HAP-1 (cell line): ENCODE results near the gene FADS1.

Experiments
- DNase-seq, 2 experiments: peaks; one replicate each; pipeline ENCODE4 v3.0.0-alpha.2; 2016 to 2020; ENCODE audit warnings: low spot score in 2 of 2
- H3K27me3 ChIP-seq: fragments of 250-450 bp; sonication (Bioruptor Pico); 2 replicates; pipeline ENCODE4 v1.5.1; 2020; ENCODE audit warnings: low read depth, mild to moderate bottlenecking, moderate library complexity
- H3K36me3 ChIP-seq: fragments of 250-450 bp; sonication (Bioruptor Pico); replicated peaks from 2 replicates; pipeline ENCODE4 v1.5.1; 2020; ENCODE audit warnings: mild to moderate bottlenecking
- H3K4me1 ChIP-seq: fragments of 250-450 bp; sonication (Bioruptor Pico); 2 replicates; pipeline ENCODE4 v1.5.1; 2020; ENCODE audit warnings: mild to moderate bottlenecking
- H3K4me3 ChIP-seq: fragments of 250-450 bp; sonication (Bioruptor Pico); 2 replicates; pipeline ENCODE4 v1.5.1; 2020; ENCODE audit warnings: mild to moderate bottlenecking, moderate library complexity
- H3K9me3 ChIP-seq: fragments of 250-450 bp; sonication (Bioruptor Pico); 2 replicates; pipeline ENCODE4 v1.5.1; 2020; ENCODE audit warnings: mild to moderate bottlenecking, moderate library complexity
- in situ Hi-C: fragments of 300-500 bp; cut with MboI; formaldehyde crosslinking; loops from 3 replicates; pipeline ENCODE4 v1.14.3; 2020; ENCODE audit warnings: low sequenced_read_pairs, inconsistent platforms, mixed read lengths

Gene FADS1

DNA sequence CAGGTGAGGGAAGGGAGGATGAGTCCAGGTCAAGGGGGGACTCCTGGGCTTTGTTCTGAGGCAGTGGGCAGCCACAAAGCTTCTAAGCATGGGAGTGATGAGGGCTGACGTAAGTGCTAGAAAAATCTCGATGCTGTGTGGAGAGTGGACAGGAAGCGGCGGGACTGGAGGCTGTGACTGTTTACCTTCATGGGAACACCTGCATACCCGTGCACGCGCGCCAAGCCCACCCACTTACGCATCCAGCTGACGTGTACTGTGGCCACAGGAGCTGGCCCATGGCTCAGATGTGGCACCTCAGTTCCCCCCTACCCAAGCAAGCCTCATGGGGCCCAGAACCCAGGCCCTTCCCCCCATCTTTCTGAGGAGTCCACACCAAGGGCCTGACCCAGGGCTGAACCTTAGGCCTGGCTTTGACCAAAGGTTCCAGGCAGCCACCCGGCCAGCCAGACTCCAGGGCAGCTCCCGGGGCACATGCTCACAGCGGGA is 50.4 kb downstream of the FADS1 start:
- in situ Hi-C loops, result no loop called here
- no peaks in the 10 kb centered on the region for H3K4me1 ChIP-seq
- no peaks in the 10 kb centered on the region for H3K9me3 ChIP-seq
- no peak for DNase-seq
- H3K36me3 ChIP-seq, result no peaks in the 10 kb centered on the region
- no peaks in the 10 kb centered on the region for H3K27me3 ChIP-seq
- H3K4me3 ChIP-seq, result no peak overlapping the region

DNA sequence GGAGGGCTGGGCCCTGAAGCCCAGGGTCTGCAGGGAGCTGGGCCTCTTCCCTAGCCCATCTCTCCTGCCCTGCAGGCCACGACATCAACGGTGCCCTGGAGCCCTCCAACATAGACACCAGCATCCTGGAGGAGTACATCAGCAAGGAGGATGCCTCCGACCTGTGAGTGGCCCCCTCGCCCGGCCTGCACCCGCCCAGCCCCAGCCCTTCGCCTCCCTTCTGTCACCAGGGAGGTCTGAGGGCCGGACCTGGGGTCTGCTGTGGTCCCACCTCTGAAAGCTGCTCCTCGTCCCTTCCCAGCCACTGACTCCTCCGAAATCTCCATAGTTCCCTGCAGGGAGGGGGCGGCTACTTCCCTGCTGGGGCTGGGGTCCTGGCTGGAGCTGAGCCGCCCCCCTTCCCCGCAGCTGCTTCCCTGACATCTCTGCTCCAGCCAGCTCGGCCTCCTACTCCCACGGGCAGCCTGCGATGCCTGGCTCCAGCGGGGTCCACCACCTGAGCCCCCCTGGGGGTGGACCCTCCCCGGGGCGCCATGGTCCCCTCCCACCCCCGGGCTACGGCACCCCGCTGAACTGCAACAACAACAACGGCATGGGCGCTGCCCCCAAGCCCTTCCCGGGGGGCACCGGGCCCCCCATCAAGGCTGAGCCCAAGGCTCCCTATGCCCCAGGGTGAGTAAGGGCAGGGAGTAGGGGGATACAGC is 51.1 kb downstream of the FADS1 start:
- H3K36me3 ChIP-seq, result no peaks in the 10 kb centered on the region
- H3K4me1 ChIP-seq, result no peaks in the 10 kb centered on the region
- DNase-seq, result no peak
- in situ Hi-C loops, result no loop called here
- no peak overlapping the region for H3K4me3 ChIP-seq
- H3K9me3 ChIP-seq, result no peaks in the 10 kb centered on the region
- H3K27me3 ChIP-seq, result no peaks in the 10 kb centered on the region

DNA sequence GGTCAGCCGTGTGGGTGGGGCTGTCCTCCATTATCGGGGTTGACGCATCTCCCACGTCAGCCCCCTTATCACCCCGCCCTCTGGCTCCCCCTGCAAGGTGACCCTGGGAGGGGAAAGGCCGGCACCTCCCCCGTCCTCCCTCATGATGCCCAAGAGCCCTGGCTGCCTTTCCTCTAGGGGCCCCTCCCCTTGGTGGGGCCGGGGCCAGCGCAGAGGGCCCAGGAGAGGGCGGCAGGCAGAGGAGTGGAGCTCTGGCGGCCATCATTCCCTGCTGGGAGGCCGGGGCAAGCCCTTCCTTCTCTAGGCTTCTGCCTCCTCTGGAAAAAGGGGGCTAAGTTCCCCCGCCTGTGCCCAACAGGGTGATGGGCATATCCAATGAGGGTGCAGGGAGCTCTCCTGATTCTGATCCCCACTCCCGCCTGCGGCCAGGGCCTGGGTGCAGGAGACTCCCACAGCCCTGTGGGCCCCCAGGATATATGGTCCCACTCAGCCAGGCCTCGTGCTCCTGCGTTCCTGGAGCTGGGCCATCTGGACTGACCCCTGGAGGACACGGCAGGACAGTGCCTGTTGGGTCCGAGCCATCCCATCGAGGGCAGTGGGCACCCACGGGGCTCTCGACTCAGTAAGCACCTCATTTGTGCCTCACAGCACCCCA is 52.1 kb downstream of the FADS1 start:
- in situ Hi-C loops, result no loop called here
- DNase-seq, result no peak

DNA sequence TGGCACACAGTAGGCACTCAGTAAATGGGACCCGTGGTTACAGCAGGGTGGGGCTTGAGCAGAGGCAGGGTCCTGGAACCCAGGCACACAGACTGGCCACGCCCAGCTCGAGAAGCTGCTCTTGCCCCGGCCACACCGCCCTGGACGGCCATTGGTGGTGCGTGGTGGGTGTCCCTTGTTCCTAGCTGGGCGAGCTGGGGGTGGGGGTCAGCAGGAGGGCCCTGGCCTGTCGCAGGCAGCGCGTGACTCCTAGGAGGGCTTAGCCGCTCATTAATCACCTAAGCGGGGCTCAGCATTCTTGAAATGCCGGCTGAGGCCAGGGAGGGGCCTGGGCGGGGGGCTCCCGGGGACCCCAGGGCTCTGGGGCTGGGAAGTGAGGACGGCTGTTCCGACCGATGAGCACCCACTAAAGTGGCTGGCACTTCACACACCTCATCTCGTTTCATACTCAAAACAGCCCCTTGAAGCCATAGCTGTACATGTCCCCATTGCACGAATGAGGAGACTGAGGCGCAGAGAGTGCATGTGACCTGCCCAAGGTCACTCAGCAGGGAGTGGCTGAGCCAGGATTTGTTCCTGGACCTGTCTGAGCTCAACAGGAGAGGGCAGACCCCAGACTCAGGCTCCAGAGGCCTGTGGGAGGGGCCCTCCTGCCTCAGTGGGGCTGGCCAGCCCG is 52.7 kb downstream of the FADS1 start:
- DNase-seq, result no peak
- in situ Hi-C loops, result no loop called here
- Histone ChIP-seq H3K9me3 (no peaks in the 10 kb centered on the region), H3K4me1 (no peaks in the 10 kb centered on the region), H3K4me3 (no peak overlapping the region), H3K27me3 (no peaks in the 10 kb centered on the region), H3K36me3 (no peaks in the 10 kb centered on the region)

More for the DNA sequence above, 52.1 kb downstream of the FADS1 start:
- no peaks in the 10 kb centered on the region for H3K36me3 ChIP-seq
- H3K4me3 ChIP-seq, result no peak overlapping the region
- no peaks in the 10 kb centered on the region for H3K27me3 ChIP-seq
- no peaks in the 10 kb centered on the region for H3K9me3 ChIP-seq
- H3K4me1 ChIP-seq, result no peaks in the 10 kb centered on the region

DNA sequence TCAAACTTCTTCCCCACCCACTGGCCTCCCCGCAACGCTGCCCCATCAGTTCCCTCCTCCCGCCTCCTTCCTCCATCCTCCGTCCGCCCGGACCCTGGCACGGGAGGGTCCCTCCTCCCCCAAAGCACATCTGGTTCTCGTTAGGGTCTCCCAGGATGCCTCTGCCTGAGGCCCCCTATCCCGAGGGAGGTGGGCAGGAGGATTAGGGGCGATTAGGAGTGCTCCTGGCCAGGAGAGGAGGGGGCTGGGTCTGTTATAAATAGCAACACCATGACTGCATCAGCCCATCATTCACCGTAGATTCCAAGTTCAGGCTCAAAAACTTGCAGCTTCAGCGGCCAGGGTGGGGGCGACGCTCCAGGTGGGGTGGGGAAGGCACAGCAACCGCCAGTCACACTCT is 54.0 kb downstream of the FADS1 start:
- in situ Hi-C loops, result no loop called here
- Histone ChIP-seq H3K4me1 (no peaks in the 10 kb centered on the region), H3K27me3 (no peaks in the 10 kb centered on the region)

DNA sequence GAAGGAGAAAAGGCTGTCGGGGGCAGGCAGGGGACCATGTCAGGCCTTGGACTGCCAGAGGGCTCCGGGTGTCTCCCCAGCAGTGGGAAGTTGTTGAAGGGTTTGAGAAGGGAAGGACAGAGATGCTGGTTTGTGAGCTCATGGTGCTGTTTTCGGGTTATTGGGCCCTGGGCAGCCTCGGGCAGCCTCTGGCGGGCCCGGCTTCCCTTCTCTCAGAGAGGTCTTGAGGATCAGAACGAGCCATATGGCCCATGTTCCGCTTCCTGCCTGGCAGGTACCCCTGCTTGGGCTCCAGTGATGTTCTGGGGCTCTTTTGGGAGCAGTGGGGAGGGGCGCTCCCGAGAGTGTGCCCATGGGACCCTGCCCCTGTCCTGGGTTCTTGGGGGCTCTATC is 54.6 kb downstream of the FADS1 start:
- in situ Hi-C loops, result no loop called here
- Histone ChIP-seq H3K27me3 (no peaks in the 10 kb centered on the region), H3K4me3 (no peak overlapping the region), H3K4me1 (no peaks in the 10 kb centered on the region), H3K36me3 (no peaks in the 10 kb centered on the region), H3K9me3 (no peaks in the 10 kb centered on the region)
- DNase-seq, result no peak

More for the DNA sequence above, 54.0 kb downstream of the FADS1 start:
- Histone ChIP-seq H3K9me3 (no peaks in the 10 kb centered on the region), H3K4me3 (no peak overlapping the region), H3K36me3 (no peaks in the 10 kb centered on the region)
- DNase-seq, result no peak

DNA sequence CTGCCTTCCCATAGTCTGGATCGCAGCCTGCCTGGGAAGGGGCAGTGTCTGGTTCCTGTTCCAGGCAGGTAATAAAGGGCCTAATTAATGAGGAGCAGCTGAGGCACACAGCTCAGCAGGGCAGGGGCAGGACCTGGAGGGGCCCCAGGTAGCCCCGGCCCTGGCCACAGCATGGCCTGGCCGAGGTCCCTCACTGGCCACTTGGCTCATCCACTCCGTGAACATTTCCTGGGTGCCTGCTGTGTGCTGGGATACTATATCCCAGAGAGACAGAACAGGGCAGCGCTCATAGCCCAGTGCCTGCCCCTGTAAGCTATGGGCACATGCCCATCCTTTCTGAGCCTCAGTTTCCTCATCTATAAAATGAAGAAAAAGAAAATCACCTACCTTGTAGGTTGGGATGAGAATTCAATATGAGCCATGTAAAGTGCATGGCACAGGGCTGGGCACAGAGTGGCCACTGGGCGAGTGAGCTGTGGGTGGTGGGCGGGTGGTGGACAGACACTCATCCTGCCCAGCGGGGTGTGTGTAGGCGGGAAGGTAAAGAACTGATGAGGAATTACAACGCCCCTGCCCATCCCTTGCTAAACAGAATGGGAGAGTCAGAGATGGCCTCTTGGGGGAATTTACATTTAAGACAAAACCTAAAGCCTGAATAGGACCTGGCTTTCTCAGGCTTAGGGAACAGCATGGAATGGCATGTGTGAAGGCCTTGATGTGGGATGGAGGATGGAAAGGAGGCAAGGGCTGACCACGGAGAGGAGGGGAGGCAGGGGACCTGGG is 55.2 kb downstream of the FADS1 start:
- no peaks in the 10 kb centered on the region for H3K4me1 ChIP-seq

DNA sequence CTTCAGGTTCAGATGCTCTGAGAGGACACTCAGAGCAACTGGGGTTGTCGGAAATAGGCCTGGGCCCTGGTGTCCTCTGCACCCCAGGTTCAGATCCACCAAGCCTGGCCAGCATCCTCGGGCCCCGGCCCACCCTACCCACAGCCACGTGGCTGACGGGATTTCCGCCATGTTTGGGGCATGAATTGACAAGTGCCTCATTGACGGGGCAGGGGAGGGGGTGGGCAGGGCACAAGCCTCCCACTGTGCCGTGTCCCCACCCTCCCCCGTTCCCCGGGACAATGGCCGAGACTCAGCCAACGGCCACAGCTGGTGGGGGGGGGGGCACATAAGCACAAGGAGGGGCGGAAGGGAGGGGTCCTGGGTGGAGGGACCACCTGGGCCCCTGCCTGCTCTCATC is 55.9 kb downstream of the FADS1 start:
- Histone ChIP-seq H3K36me3 (no peaks in the 10 kb centered on the region), H3K4me3 (no peak overlapping the region), H3K4me1 (no peaks in the 10 kb centered on the region), H3K9me3 (no peaks in the 10 kb centered on the region), H3K27me3 (no peaks in the 10 kb centered on the region)
- in situ Hi-C loops, result no loop called here
- DNase-seq, result no peak

More for the DNA sequence above, 55.2 kb downstream of the FADS1 start:
- Histone ChIP-seq H3K9me3 (no peaks in the 10 kb centered on the region), H3K27me3 (no peaks in the 10 kb centered on the region), H3K36me3 (no peaks in the 10 kb centered on the region), H3K4me3 (no peak overlapping the region)
- DNase-seq, result no peak
- in situ Hi-C loops, result no loop called here

DNA sequence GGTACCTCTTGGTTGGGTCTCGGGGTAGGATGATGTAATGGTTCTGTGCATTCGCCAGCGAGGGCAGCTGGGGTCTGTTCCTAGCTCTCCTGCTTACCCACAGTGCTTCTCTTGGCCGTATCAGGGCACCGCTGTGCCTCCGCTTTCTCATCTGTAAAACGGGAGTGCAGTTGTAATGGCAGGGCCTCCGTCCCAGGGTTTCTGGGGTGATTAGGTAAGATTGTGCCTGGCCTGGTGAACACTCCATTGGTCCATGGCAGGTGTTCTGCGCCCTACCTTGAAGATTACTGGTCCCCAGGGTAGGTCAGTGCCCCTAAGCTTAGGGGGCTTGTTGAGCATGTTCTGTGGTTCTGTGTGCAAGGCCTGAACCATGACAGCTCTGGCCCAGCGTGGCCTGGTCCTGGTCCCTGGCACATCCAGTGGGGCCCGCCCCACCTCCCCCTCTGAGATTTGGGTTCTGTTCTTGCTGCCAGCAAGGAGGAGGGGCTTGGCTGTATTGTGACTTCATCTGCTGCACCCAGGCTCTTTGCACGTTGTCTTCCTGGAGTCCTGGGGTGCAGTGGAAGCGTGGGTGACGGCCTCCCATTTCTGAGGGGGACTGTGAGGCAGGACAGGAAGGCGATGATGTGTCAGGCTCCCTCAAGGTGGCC is 59.5 kb downstream of the FADS1 start:
- in situ Hi-C loops, result no loop called here
- DNase-seq, result no peak
- no peak overlapping the region for H3K4me3 ChIP-seq
- H3K27me3 ChIP-seq, result no peaks in the 10 kb centered on the region
- no peaks in the 10 kb centered on the region for H3K36me3 ChIP-seq
- no peaks in the 10 kb centered on the region for H3K4me1 ChIP-seq
- no peaks in the 10 kb centered on the region for H3K9me3 ChIP-seq

DNA sequence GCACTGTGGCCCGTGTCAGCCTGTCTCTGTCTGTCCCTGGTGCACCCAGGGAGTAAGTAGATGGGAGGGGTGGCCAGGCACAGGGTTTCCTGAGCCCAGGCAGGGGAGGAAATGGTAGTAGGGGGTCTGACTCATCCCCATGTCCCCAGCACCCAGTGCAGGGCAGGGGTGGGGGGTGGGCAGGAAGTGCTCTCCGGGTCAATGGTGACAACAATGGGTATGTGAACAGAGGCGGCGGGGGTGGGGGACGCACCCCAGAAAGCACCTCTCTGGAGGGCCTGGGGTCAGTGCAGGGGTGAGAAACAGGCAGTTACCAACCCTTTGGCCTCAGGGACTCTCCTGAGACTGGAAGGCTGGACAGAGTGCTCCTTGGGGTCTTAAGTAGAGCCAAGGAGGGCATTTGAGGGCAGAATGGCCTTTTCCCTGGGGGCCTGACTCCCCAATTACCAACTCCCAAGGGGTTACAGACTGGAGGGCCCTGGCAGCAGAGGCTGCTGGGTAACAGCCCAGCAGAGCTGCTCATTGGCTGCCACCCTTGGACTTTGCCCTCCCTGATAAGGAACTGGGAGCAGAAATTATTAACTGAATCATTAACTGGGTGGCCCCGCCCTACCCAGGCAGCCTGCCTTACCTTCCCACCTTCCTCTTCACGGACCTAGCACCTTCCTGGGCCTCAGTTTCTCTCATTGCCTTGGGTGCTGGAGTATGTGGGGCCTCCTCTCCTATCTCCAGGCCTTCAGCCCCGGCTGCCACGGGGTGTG is 60.2 kb downstream of the FADS1 start:
- H3K4me1 ChIP-seq, result no peaks in the 10 kb centered on the region
- in situ Hi-C loops, result no loop called here
- H3K27me3 ChIP-seq, result no peaks in the 10 kb centered on the region
- H3K9me3 ChIP-seq, result no peaks in the 10 kb centered on the region
- no peaks in the 10 kb centered on the region for H3K36me3 ChIP-seq
- no peak overlapping the region for H3K4me3 ChIP-seq
- no peak for DNase-seq

DNA sequence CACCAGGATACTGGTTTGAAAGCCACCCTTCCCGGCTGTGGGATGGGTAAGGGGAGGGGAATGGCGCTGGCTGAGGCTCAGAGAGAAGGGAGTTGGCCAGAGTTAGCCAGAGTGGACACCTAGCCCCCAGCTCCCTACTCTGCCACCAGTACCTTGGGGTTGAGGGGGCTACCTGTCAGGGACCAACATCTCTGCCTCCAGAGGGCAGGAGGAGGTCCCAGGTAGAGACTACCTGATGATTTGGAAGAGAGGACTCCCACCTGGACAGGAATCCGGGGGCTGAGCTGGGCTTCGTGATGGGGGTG is 60.7 kb downstream of the FADS1 start:
- Histone ChIP-seq H3K4me3 (no peak overlapping the region), H3K4me1 (no peaks in the 10 kb centered on the region), H3K36me3 (no peaks in the 10 kb centered on the region), H3K27me3 (no peaks in the 10 kb centered on the region), H3K9me3 (no peaks in the 10 kb centered on the region)
- in situ Hi-C loops, result no loop called here
- no peak for DNase-seq

DNA sequence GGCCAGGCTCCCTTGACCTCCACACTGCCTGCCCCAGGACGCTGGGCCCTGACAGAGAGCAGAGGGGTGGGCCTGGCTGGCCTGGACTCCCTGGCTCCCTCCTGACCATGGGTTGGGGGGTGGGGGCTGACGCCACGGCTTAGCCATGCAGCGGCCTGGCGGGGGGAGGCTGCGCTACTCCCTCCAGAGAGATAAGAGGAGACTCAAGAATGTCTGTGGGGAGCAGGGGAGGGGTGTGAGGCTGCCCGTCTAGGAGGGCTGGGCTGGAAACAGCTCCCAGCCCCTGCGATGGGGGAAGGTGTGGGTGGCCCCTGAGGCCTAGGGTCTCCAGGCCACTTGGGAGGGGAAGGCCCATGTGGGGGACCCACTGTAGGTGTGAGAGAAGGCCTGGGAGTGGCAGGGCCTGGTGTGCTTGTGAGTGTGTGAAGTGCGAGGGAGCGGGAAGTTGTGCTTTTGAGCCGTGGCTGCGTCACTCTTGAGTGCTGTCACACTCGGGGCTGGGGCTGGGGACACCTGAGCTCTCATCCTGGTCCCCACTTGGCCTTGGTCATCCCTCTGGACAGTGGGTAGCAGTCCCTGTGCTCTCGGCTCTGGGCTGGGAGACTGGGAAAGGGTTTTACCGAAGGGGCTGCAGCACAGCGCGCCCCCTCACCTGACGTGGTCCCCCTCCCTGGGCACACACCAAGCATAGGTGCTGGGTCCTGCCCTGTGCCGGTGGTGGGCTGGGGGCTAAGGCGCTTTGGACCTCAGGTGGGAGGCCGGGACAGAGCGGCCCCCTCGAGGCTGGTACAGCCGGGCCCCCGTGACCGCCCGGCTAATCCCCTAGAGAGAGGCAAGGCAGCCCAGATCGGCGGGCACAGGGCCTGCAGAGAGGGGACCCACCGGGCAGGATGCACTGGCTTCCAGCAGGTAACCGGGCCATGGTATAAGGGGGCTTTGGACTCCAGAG is 62.0 kb downstream of the FADS1 start:
- Histone ChIP-seq H3K36me3 (no peaks in the 10 kb centered on the region), H3K27me3 (no peaks in the 10 kb centered on the region), H3K4me1 (peaks cover 2% of the 10 kb centered on the region), H3K4me3 (no peak overlapping the region), H3K9me3 (no peaks in the 10 kb centered on the region)
- no peak for DNase-seq
- in situ Hi-C loops, result no loop called here
